HG03432 (cell line): ENCODE measurements around the gene CABP4.

Experiments used
- ATAC-seq: cut with Tn5 transposase; IDR thresholded peaks from one replicate; pipeline ENCODE4 v1.9.1; 2021; ENCODE audit warnings: mild to moderate bottlenecking, moderate library complexity; ENCODE audit not compliant: unreplicated experiment

The CABP4 gene

GRCh38 chr11:67435031-67435726, 20.0 kb upstream of the CABP4 start:
- no peak for ATAC-seq

GRCh38 chr11:67435727-67436458, 19.3 kb upstream of the CABP4 start:
- no peak for ATAC-seq

GRCh38 chr11:67436459-67437081, 18.6 kb upstream of the CABP4 start:
- ATAC-seq, result peak; percentile 36

- no peak for ATAC-seq
Measured at GRCh38 chr11:67437082-67437808, 17.9 kb upstream of the CABP4 start, which contains the start of gene PTPRCAP. PTPRCAP (minus strand) TSS chr11:67437682; CDS start chr11:67437619, 63 bp downstream.

GRCh38 chr11:67437809-67438157, 17.4 kb upstream of the CABP4 start:
- ATAC-seq, result no peak

- ATAC-seq, result no peak
Measured at GRCh38 chr11:67438158-67438902, 16.8 kb upstream of the CABP4 start.

GRCh38 chr11:67439321-67440228, 15.6 kb upstream of the CABP4 start:
- ATAC-seq, result no peak

- ATAC-seq, result no peak
Measured at GRCh38 chr11:67440229-67441097, 14.7 kb upstream of the CABP4 start.

GRCh38 chr11:67441098-67441563, 14.0 kb upstream of the CABP4 start:
- ATAC-seq, result no peak

- no peak for ATAC-seq
Measured at GRCh38 chr11:67441731-67442351, 13.3 kb upstream of the CABP4 start.

- ATAC-seq, result peak; percentile 1
Measured at GRCh38 chr11:67442504-67443404, 12.4 kb upstream of the CABP4 start.

GRCh38 chr11:67445515-67445914, 9.6 kb upstream of the CABP4 start:
- ATAC-seq, result no peak

- ATAC-seq, result no peak
Measured at GRCh38 chr11:67448220-67448609, 6.9 kb upstream of the CABP4 start.

- ATAC-seq, result no peak
Measured at GRCh38 chr11:67449116-67449844, 5.9 kb upstream of the CABP4 start.

GRCh38 chr11:67450796-67451657, 4.1 kb upstream of the CABP4 start:
- ATAC-seq, result no peak

- ATAC-seq, result no peak
Measured at GRCh38 chr11:67451658-67451976, 3.5 kb upstream of the CABP4 start.
